Measurements from ENCODE around the gene RIC1.
A peak's percentile ranks its signal among the peaks of the same experiment; 100 is the strongest.
"Not testable (repeated sequence)": the region's sequence is repeated elsewhere in the genome, so short reads cannot be mapped to it uniquely, and the experiment has no call there.

The RIC1 gene, protein sequence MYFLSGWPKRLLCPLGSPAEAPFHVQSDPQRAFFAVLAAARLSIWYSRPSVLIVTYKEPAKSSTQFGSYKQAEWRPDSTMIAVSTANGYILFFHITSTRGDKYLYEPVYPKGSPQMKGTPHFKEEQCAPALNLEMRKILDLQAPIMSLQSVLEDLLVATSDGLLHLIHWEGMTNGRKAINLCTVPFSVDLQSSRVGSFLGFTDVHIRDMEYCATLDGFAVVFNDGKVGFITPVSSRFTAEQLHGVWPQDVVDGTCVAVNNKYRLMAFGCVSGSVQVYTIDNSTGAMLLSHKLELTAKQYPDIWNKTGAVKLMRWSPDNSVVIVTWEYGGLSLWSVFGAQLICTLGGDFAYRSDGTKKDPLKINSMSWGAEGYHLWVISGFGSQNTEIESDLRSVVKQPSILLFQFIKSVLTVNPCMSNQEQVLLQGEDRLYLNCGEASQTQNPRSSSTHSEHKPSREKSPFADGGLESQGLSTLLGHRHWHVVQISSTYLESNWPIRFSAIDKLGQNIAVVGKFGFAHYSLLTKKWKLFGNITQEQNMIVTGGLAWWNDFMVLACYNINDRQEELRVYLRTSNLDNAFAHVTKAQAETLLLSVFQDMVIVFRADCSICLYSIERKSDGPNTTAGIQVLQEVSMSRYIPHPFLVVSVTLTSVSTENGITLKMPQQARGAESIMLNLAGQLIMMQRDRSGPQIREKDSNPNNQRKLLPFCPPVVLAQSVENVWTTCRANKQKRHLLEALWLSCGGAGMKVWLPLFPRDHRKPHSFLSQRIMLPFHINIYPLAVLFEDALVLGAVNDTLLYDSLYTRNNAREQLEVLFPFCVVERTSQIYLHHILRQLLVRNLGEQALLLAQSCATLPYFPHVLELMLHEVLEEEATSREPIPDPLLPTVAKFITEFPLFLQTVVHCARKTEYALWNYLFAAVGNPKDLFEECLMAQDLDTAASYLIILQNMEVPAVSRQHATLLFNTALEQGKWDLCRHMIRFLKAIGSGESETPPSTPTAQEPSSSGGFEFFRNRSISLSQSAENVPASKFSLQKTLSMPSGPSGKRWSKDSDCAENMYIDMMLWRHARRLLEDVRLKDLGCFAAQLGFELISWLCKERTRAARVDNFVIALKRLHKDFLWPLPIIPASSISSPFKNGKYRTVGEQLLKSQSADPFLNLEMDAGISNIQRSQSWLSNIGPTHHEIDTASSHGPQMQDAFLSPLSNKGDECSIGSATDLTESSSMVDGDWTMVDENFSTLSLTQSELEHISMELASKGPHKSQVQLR (N-terminal part only)

DNA sequence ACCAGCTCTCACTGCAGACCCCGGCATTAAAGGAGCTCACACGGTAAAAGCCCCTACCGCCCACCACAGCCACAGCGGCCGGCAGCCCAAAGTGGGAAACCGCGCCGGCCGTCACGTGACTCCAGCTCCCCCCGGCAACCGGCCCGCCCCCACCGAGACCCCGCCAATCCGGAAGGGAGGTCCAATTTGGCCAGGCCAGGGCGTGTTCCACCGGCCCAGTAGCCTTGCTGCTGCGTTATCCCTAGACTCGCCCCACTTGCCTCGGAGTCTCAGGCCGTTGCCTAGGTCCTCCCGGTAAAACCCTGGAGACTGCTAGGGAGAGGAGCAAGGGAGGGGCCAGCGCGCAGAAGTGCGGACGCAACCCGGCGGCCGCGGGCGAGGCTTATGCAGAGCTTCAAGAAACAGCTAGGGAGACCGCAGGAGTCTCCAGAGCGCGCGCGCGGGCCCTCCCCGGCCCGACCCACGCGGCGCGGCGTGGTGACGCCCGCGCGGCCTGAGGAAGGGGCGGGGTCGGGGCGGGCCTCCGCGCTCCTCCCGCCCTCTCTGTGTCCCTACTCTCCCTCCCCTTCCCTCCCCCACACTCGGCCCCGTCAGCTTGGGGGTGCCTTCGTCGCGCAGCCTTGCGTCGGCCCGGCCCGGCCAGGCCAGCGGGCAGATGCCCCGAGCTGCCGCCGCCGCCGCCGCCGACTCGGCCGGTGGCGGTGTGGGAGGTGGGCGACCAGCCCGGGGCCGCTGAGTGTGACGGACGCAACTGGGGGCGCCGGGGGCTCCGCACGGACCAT is at the start of gene RIC1:
RIC1 (plus strand) TSS at position 578 of the 782 bp plus-strand sequence; CDS start at position 781, 203 bp downstream.
- DNase-seq (ENCODE audit: low spot score in 2 of 2), result peak; percentile 93 to 94
- Histone ChIP-seq H3K36me3 (replicated peaks) (no peaks in the 10 kb centered on the region; the same call in 1 of the 2 replicates), H3K9me3 (no peaks in the 10 kb centered on the region), H3K4me3 (peak within 1 kb of the TSS; percentile 81), H3K27me3 (ENCODE audit: low read depth) (no peaks in the 10 kb centered on the region), H3K4me1 (peaks cover 12% of the 10 kb centered on the region)
- in situ Hi-C loops (cut with MboI; ENCODE audit: low sequenced_read_pairs), result no loop called here

DNA sequence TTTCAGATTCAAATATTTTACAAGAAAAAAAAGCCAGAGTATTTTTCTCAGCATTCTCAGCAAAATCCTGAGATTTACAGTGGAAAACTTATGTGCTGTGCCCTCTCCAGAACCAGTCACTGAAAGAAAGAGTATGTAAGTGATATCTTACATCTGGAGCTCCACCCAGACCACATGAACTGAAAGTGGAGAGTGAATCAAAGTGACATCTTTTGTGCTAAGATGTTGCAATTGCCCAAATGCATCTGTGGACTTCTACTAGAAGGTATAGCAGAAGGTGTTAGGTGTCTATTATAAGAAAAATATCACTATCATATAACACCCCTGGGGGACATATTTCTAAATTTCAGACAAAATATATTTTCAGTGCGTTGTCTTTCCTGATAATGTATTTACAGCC is 49.0 kb upstream of the RIC1 start:
- in situ Hi-C loops (cut with MboI; ENCODE audit: low sequenced_read_pairs), result loop anchor here (10.0 kb wide), 1 partner anchor 125 kb away; the partner anchor contains the start of gene CD274
- Histone ChIP-seq H3K4me3 (no peak overlapping the region), H3K9me3 (no peaks in the 10 kb centered on the region)

DNA sequence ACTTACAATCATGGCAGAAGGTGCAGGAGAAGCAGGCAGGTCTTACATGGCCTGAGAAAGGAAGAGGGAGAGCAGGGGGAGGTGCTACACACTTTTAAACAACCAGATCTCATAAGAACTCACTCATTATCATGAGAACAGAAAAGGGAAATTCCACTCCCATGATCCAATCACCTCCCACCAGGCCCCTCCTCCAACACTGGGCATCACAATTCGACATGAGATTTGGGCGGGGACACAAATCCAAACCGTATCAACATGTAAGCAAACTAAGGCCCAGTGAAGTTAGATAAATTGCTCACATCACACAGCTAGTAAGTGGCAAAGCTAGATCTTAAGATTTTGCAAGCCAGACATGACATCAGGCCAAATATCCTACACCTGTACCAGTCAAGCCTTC is 48.3 kb upstream of the RIC1 start:
- DNase-seq (ENCODE audit: low spot score in 2 of 2), result no peak
- H3K9me3 ChIP-seq, result no peaks in the 10 kb centered on the region
- no peaks in the 10 kb centered on the region for H3K36me3 ChIP-seq (replicated peaks)
- in situ Hi-C loops (cut with MboI; ENCODE audit: low sequenced_read_pairs), result loop anchor here (10.0 kb wide), 1 partner anchor 126 kb away; the partner anchor contains the start of gene CD274
- no peaks in the 10 kb centered on the region for H3K4me1 ChIP-seq
- H3K4me3 ChIP-seq, result no peak overlapping the region
- H3K27me3 ChIP-seq (ENCODE audit: low read depth), result no peaks in the 10 kb centered on the region

More for the DNA sequence above, 49.0 kb upstream of the RIC1 start:
- Histone ChIP-seq H3K4me1 (no peaks in the 10 kb centered on the region), H3K36me3 (replicated peaks) (no peaks in the 10 kb centered on the region), H3K27me3 (ENCODE audit: low read depth) (no peaks in the 10 kb centered on the region)
- no peak for DNase-seq (ENCODE audit: low spot score in 2 of 2)

DNA sequence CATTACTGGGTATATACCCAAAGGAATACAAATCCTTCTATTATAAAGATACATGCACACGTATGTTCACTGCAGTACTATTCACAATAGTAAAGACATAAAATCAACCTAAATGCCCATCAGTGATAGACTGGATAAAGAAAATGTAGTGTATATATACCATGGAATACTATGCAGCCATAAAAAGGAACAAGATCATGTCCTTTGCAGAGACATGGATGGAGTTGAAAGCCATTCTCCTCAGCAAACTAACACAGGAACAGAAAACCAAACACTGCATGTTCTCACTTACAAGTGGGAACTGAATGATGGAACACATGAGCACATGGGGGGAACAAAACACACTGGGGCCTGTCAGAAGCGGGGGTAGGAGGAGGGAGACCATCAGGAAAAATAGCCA is 47.2 kb upstream of the RIC1 start:
- H3K36me3 ChIP-seq (replicated peaks); DNase-seq (ENCODE audit: low spot score in 2 of 2); H3K27me3 ChIP-seq (ENCODE audit: low read depth); H3K4me1 ChIP-seq; H3K9me3 ChIP-seq; H3K4me3 ChIP-seq: not testable (repeated sequence)
- in situ Hi-C loops (cut with MboI; ENCODE audit: low sequenced_read_pairs), result loop anchor here (10.0 kb wide), 1 partner anchor 127 kb away; the partner anchor contains the start of gene CD274

DNA sequence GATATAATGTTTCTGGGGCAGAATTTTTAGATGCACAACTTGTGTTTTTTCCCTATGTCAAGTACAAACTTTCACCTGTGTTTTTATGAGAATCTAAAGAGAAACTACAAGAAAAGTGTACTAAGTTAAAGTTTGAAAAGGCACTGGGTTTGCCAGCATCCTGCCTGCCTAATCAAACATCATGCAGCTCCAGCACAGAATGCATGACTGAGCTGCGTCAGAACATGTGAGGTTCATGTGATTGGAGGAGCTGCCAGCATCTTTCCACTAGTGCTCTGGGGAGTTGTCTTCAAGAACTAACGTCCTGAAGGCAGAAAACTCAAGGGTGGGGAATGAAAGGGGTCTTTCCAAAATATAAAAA is 46.1 kb upstream of the RIC1 start:
- H3K4me3 ChIP-seq, result no peak overlapping the region
- no peak for DNase-seq (ENCODE audit: low spot score in 2 of 2)
- no peaks in the 10 kb centered on the region for H3K27me3 ChIP-seq (ENCODE audit: low read depth)
- no peaks in the 10 kb centered on the region for H3K4me1 ChIP-seq
- no peaks in the 10 kb centered on the region for H3K9me3 ChIP-seq
- in situ Hi-C loops (cut with MboI; ENCODE audit: low sequenced_read_pairs), result loop anchor here (10.0 kb wide), 1 partner anchor 128 kb away; the partner anchor contains the start of gene CD274
- no peaks in the 10 kb centered on the region for H3K36me3 ChIP-seq (replicated peaks)

DNA sequence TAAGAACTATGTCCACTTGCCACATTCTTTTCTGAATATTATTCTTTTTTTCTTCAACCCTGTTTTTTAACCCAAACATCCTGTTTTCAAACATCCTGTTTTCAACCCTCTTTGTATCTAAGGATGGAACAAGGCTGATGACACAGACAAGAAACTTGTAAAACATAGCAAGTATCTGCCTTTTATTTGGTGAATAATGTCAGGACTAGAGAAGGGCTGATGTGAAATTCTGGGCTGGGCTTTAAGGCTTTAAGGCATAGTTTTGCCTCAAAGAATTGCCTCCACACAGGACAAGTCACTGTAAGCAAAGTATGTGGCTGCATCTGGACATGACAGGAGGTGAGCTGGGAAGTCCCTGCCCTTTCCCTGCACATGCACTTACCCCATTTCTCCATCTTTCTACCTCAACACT is 42.5 kb upstream of the RIC1 start:
- Histone ChIP-seq H3K36me3 (replicated peaks) (no peaks in the 10 kb centered on the region), H3K4me1 (no peaks in the 10 kb centered on the region), H3K27me3 (ENCODE audit: low read depth) (no peaks in the 10 kb centered on the region), H3K4me3 (no peak overlapping the region), H3K9me3 (no peaks in the 10 kb centered on the region)
- DNase-seq (ENCODE audit: low spot score in 2 of 2), result no peak
- in situ Hi-C loops (cut with MboI; ENCODE audit: low sequenced_read_pairs), result loop anchor here (10.0 kb wide), 1 partner anchor 132 kb away; the partner anchor contains the start of gene CD274

DNA sequence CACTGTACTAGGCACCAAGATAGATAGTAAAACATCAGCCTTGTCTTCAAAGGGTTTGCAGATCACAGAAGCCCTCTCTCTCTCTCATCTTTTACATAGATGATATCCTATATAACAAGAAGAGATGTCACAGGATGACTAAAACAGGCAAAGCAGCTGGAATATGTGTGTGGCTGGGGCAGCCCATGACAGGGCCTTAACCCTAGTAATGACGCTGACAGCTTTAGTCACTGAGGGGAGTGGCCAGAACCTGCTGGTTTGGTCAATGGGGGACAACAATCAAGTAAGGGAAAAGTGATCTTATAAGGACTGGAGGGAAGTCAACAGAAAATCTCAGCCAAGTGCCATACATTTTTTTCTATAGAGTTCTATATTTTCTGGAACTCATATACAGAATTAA is 41.9 kb upstream of the RIC1 start:
- Histone ChIP-seq H3K27me3 (ENCODE audit: low read depth) (no peaks in the 10 kb centered on the region), H3K9me3 (no peaks in the 10 kb centered on the region), H3K4me1 (no peaks in the 10 kb centered on the region), H3K36me3 (replicated peaks) (no peaks in the 10 kb centered on the region), H3K4me3 (no peak overlapping the region)
- no peak for DNase-seq (ENCODE audit: low spot score in 2 of 2)
- in situ Hi-C loops (cut with MboI; ENCODE audit: low sequenced_read_pairs), result loop anchor here (10.0 kb wide), 1 partner anchor 132 kb away; the partner anchor contains the start of gene CD274

DNA sequence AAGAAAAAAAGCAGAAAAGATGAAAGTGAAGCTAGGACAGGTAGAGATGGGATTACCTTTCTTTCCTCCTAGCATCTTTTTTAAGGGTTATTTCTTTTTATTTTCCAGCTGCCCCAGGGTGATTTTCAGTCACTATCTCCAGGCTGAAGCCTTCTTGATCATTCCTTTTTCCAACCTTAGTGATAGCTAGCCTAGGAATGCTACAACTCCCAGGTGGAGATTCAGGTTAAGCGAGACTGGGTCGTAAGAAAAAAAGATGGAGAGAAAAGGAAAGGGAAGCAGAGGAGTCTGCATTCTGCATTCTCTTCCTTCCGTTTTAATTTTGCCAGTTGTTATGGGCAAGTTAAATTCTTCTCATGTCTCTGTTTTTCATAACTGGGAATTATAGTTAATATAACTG is 36.7 kb upstream of the RIC1 start:
- Histone ChIP-seq H3K9me3 (no peaks in the 10 kb centered on the region), H3K36me3 (replicated peaks) (no peaks in the 10 kb centered on the region), H3K4me3 (no peak overlapping the region), H3K4me1 (no peaks in the 10 kb centered on the region), H3K27me3 (ENCODE audit: low read depth) (no peaks in the 10 kb centered on the region)
- in situ Hi-C loops (cut with MboI; ENCODE audit: low sequenced_read_pairs), result loop anchor here (10.0 kb wide), 1 partner anchor 837 kb away; no protein-coding TSS in a partner anchor
- no peak for DNase-seq (ENCODE audit: low spot score in 2 of 2)

DNA sequence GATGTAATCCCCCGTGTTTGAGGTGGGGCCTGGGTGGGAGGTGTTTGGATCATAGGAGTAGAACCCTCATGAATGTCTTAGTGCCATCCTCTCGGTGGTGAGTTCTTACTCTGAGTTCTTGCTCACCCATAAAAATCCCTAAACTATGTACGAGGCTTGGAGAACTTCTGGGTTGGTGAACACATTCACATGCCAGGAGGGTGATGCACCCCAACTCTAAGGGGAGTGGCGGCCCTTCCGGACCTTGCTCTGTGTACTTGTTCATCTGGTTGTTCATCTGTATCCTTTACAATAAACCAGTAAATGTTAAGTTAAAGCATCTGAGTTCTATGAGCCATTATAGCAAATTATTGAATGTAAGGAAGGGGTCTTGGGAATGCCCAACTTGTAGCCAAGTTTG is 36.0 kb upstream of the RIC1 start:
- no peaks in the 10 kb centered on the region for H3K9me3 ChIP-seq
- H3K4me1 ChIP-seq, result no peaks in the 10 kb centered on the region
- no peak overlapping the region for H3K4me3 ChIP-seq
- in situ Hi-C loops (cut with MboI; ENCODE audit: low sequenced_read_pairs), result loop anchor here (10.0 kb wide), 1 partner anchor 838 kb away; no protein-coding TSS in a partner anchor
- no peaks in the 10 kb centered on the region for H3K36me3 ChIP-seq (replicated peaks)
- no peaks in the 10 kb centered on the region for H3K27me3 ChIP-seq (ENCODE audit: low read depth)
- DNase-seq (ENCODE audit: low spot score in 2 of 2), result no peak

DNA sequence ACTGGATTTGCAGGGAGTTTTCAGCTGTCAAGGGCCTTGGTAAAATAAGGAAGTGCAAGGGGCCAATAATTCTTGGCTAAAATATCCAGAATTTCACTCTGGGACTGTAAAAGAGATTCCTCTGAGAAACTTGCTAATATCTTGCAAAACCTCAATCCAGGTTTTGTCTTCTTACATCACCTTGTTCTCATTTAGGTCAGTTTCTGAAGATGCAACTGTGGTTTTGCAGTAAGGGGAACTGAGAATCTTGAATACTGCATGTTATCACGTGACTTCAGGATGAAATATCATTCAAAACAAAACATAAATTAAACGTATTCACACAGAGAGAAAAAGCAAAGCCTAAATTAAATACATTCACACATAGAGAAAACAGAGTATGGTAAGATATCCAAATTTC is 35.0 kb upstream of the RIC1 start:
- H3K27me3 ChIP-seq (ENCODE audit: low read depth), result no peaks in the 10 kb centered on the region
- H3K9me3 ChIP-seq, result 0 out of 2 replicates have a peak, but pooled peaks cover 2% of the 10 kb centered on the region
- DNase-seq (ENCODE audit: low spot score in 2 of 2), result no peak
- no peaks in the 10 kb centered on the region for H3K36me3 ChIP-seq (replicated peaks)
- H3K4me3 ChIP-seq, result no peak overlapping the region
- no peaks in the 10 kb centered on the region for H3K4me1 ChIP-seq
- in situ Hi-C loops (cut with MboI; ENCODE audit: low sequenced_read_pairs), result loop anchor here (10.0 kb wide), 1 partner anchor 839 kb away; no protein-coding TSS in a partner anchor

DNA sequence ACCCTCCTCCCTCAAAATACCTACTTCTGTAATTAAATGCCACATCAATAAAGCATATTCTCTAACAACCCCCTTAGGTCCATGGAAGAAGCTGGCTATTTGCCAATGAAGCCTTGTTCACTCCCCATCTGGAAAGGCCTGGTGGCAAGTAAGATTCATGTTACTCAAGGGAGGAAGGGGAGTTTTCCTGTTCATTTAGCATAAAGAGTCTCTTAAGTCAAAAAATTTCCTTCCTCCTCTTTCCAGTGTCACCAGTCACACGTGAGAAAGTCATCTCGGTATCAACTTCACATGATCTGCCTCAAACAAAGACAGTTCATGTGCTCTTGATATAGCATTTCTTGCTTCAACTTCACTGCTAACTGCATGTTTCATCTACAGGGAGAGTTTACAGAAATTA is 32.7 kb upstream of the RIC1 start:
- H3K36me3 ChIP-seq (replicated peaks), result no peaks in the 10 kb centered on the region
- no peak overlapping the region for H3K4me3 ChIP-seq
- in situ Hi-C loops (cut with MboI; ENCODE audit: low sequenced_read_pairs), result loop anchor here (10.0 kb wide), 1 partner anchor 841 kb away; no protein-coding TSS in a partner anchor
- H3K27me3 ChIP-seq (ENCODE audit: low read depth), result no peaks in the 10 kb centered on the region
- H3K9me3 ChIP-seq, result 0 out of 2 replicates have a peak, but pooled peaks cover 2% of the 10 kb centered on the region
- DNase-seq (ENCODE audit: low spot score in 2 of 2), result no peak
- H3K4me1 ChIP-seq, result no peaks in the 10 kb centered on the region

All from HAP-1 (cell line).